Fibroblast of mammary gland (primary cell): ENCODE measurements around the gene GH2.

Source experiments
- DNase-seq: peaks from one replicate; pipeline ENCODE4 v3.0.0-alpha.2; 2010; ENCODE audit warnings: low read depth
- H3K4me3 ChIP-seq: 2 replicates; pipeline ENCODE4 v1.5.1; 2011; ENCODE audit warnings: low read depth, mild to moderate bottlenecking, low read length, moderate library complexity; ENCODE audit not compliant: control insufficient read depth
- CTCF ChIP-seq: conservative IDR thresholded peaks from 2 replicates; pipeline ENCODE4 v1.5.1; 2011; ENCODE audit warnings: low read depth, low read length, inconsistent platforms; ENCODE audit not compliant: control insufficient read depth, insufficient read depth

Gene GH2

GRCh38 chr17:63836811-63837210 is 44.9 kb downstream of the GH2 start:
- no peak for DNase-seq
- no peak for TF ChIP-seq CTCF
- H3K4me3 ChIP-seq: no peak overlapping the region

GRCh38 chr17:63835167-63835720 is 46.5 kb downstream of the GH2 start:
- no peak overlapping the region for H3K4me3 ChIP-seq
- TF ChIP-seq CTCF: no peak
- no peak for DNase-seq

- TF ChIP-seq CTCF: peak; percentile 69
- no peak overlapping the region for H3K4me3 ChIP-seq
- DNase-seq: peak; percentile 87
Measured at GRCh38 chr17:63834431-63835166, 47.1 kb downstream of the GH2 start.

GRCh38 chr17:63833741-63834373 is 47.9 kb downstream of the GH2 start:
- TF ChIP-seq CTCF: no peak
- DNase-seq: no peak
- H3K4me3 ChIP-seq: no peak overlapping the region

GRCh38 chr17:63833026-63833740 is 48.6 kb downstream of the GH2 start:
- no peak for TF ChIP-seq CTCF
- DNase-seq: no peak
- H3K4me3 ChIP-seq: no peak overlapping the region

GRCh38 chr17:63832455-63832854 is 49.3 kb downstream of the GH2 start:
- no peak for DNase-seq
- H3K4me3 ChIP-seq: no peak overlapping the region
- peak; percentile 1 for TF ChIP-seq CTCF
